GM23338 (cell line): ENCODE data around the gene BMPR2. TPM values are rescaled to one million over a fixed set of nuclear protein-coding genes. Genes with fewer than 3 reads are reported as not detected.
A peak's percentile ranks its signal among the peaks of the same experiment; 100 is the strongest.

Experiments
- ATAC-seq: fragments of 200-7000 bp; cut with Tn5 transposase; 3 replicates; pipeline ENCODE4 v1.9.1; 2020
- DNase-seq: peaks from one replicate; pipeline ENCODE4 v3.0.0-alpha.2; 2015; ENCODE audit warnings: low spot score
- H2AFZ ChIP-seq: fragments of 200-600 bp; sonication (generic); 2 replicates; pipeline ENCODE4 v1.8.0; 2016; ENCODE audit warnings: antibody characterized with exemption, mild to moderate bottlenecking, moderate library complexity
- H3F3A ChIP-seq: fragments of 200-600 bp; sonication (generic); replicated peaks from 2 replicates; pipeline ENCODE4 v1.8.0; 2017; ENCODE audit warnings: antibody characterized with exemption, mixed run types, low read depth
- H3K27ac ChIP-seq: fragments of 200-600 bp; sonication (generic); 2 replicates; pipeline ENCODE4 v1.6.1; 2016; ENCODE audit warnings: low read depth
- H3K27me3 ChIP-seq: fragments of 200-600 bp; sonication (generic); 2 replicates; pipeline ENCODE4 v1.8.0; 2016; ENCODE audit warnings: mild to moderate bottlenecking, mixed run types, moderate library complexity; ENCODE audit not compliant: insufficient read depth
- H3K36me3 ChIP-seq: fragments of 200-600 bp; sonication (generic); 2 replicates; pipeline ENCODE4 v1.8.0; 2016; ENCODE audit warnings: mild to moderate bottlenecking; ENCODE audit not compliant: insufficient read depth
- H3K4me1 ChIP-seq: fragments of 200-600 bp; sonication (generic); 2 replicates; pipeline ENCODE4 v1.8.0; 2016; ENCODE audit warnings: mild to moderate bottlenecking, moderate library complexity; ENCODE audit not compliant: insufficient read depth
- H3K4me2 ChIP-seq: fragments of 200-600 bp; sonication (generic); 2 replicates; pipeline ENCODE4 v1.7.1; 2017; ENCODE audit warnings: mixed run types
- H3K4me3 ChIP-seq: fragments of 200-600 bp; sonication (generic); 2 replicates; pipeline ENCODE4 v1.6.1; 2016; ENCODE audit warnings: mixed run types
- H3K79me2 ChIP-seq: fragments of 200-600 bp; sonication (generic); replicated peaks from 2 replicates; pipeline ENCODE4 v1.8.0; 2017; ENCODE audit warnings: mild to moderate bottlenecking; ENCODE audit not compliant: insufficient read depth
- H3K9me2 ChIP-seq: fragments of 200-600 bp; sonication (generic); 2 replicates; pipeline ENCODE4 v1.8.0; 2017; ENCODE audit not compliant: insufficient read depth
- H4K20me1 ChIP-seq: fragments of 200-600 bp; sonication (generic); replicated peaks from 2 replicates; pipeline ENCODE4 v1.8.0; 2017; ENCODE audit warnings: mild to moderate bottlenecking; ENCODE audit not compliant: insufficient read depth
- H3K27ac Mint-ChIP-seq: 2 replicates; pipeline ENCODE4 v1.8.0; 2020; ENCODE audit warnings: inconsistent platforms, mild to moderate bottlenecking, moderate library complexity, mixed read lengths
- H3K27me3 Mint-ChIP-seq: 3 replicates; pipeline ENCODE4 v1.8.0; 2022; ENCODE audit warnings: low read depth, mild to moderate bottlenecking, moderate library complexity, mixed read lengths, inconsistent platforms; ENCODE audit not compliant: insufficient read depth, poor library complexity
- H3K36me3 Mint-ChIP-seq: 3 replicates; pipeline ENCODE4 v1.8.0; 2021; ENCODE audit warnings: low read depth, mild to moderate bottlenecking, inconsistent platforms, moderate library complexity, mixed read lengths
- H3K4me1 Mint-ChIP-seq: 3 replicates; pipeline ENCODE4 v1.8.0; 2020; ENCODE audit warnings: mild to moderate bottlenecking, inconsistent platforms, mixed read lengths
- H3K4me3 Mint-ChIP-seq: 3 replicates; pipeline ENCODE4 v1.8.0; 2021; ENCODE audit warnings: moderate library complexity, mild to moderate bottlenecking, inconsistent platforms, mixed read lengths
- H3K9me3 Mint-ChIP-seq: 3 replicates; pipeline ENCODE4 v1.8.0; 2020; ENCODE audit warnings: moderate library complexity, mild to moderate bottlenecking, inconsistent platforms, mixed read lengths
- CTCF ChIP-seq, 2 experiments: fragments of 200-600 bp in 1 of 2; sonication (generic) in 1 of 2; conservative IDR thresholded peaks; 2 replicates each; pipeline versions ENCODE4 v1.5.1 to v1.6.1; 2016 to 2017; ENCODE audit warnings: antibody characterized with exemption in 2 of 2, low read depth in 2 of 2, mild to moderate bottlenecking in 2 of 2, moderate library complexity in 1 of 2
- EZH2phosphoT487 ChIP-seq: fragments of 200-600 bp; sonication (generic); IDR thresholded peaks from one replicate; pipeline ENCODE4 v1.8.1; 2018; ENCODE audit warnings: antibody characterized with exemption; ENCODE audit not compliant: unreplicated experiment
- NANOG ChIP-seq: IDR thresholded peaks from 2 replicates; pipeline ENCODE4 v1.6.1; 2016; ENCODE audit warnings: antibody characterized with exemption, borderline replicate concordance
- ZNF114 ChIP-seq: fragments of 250-450 bp; sonication (Bioruptor Pico); IDR thresholded peaks from 2 replicates; pipeline ENCODE4 v1.5.0; 2020; ENCODE audit warnings: mild to moderate bottlenecking, moderate library complexity
- polyA plus RNA-seq: library from polyadenylated mRNA; unstranded; fragments of >200 nt; fragmentation: Nextera tagmentation; extraction: Ambion mirVana; gene quantifications from 2 replicates; pipeline ENCODE4 v1.2.1, GENCODE V29; 2016
- total RNA-seq: library from RNA; depleted of rRNA; stranded (reverse); fragments of >200 nt; shearing (Covaris generic); gene quantifications from 2 replicates; pipeline ENCODE4 v1.2.3, GENCODE V29; 2014

Gene BMPR2
- total and polyA plus RNA-seq, 2 experiments from 2014 or later = 6.7 to 21.6 TPM

- Histone ChIP-seq H4K20me1 (no peaks in the 10 kb centered on the region), H3K27me3 (no peaks in the 10 kb centered on the region), H3K4me1 (peaks cover 17% of the 10 kb centered on the region), H2AFZ (no peak overlapping the region), H3K36me3 (no peaks in the 10 kb centered on the region), H3K4me3 (no peak overlapping the region), H3F3A (no peaks in the 10 kb centered on the region), H3K27ac (no peak overlapping the region), H3K4me2 (no peak overlapping the region), H3K9me2 (no peaks in the 10 kb centered on the region), H3K79me2 (no peaks in the 10 kb centered on the region; the same call in 1 of the 2 replicates)
- no peaks in the 10 kb centered on the region for H3K9me3 Mint-ChIP-seq
- peaks cover 4% of the 10 kb centered on the region for H3K27me3 Mint-ChIP-seq
- DNase-seq = peak; percentile 8
- no peak overlapping the region for H3K4me3 Mint-ChIP-seq
- peaks cover 20% of the 10 kb centered on the region for H3K4me1 Mint-ChIP-seq
- H3K36me3 Mint-ChIP-seq = no peaks in the 10 kb centered on the region
- peak; percentile 27 for ATAC-seq
- no peak overlapping the region for H3K27ac Mint-ChIP-seq
- TF ChIP-seq EZH2phosphoT487 (no peak), CTCF (conservative IDR thresholded peaks at IDR 0.05; ENCODE audit: low read depth in 2 of 2) (peak; percentile 17 to 29; a peak in 3 of 4 replicates)
Observed at GRCh38 chr2:202491514-202491913, 115.4 kb downstream of the BMPR2 start.

- ATAC-seq (peak; percentile 80), DNase-seq (peak; percentile 66)
- H3K36me3 ChIP-seq = no peaks in the 10 kb centered on the region
- H3K4me2 ChIP-seq = no peak overlapping the region
- Mint-ChIP-seq H3K27me3 (peaks cover 13% of the 10 kb centered on the region), H3K4me3 (no peak overlapping the region), H3K36me3 (no peaks in the 10 kb centered on the region), H3K4me1 (peaks cover 43% of the 10 kb centered on the region), H3K27ac (no peak overlapping the region), H3K9me3 (no peaks in the 10 kb centered on the region)
- H3K27ac ChIP-seq = peak overlapping the region; percentile 40; the same call in 1 of the 2 replicates
- H4K20me1 ChIP-seq = 0 out of 2 replicates have a peak, but pooled peaks cover 3% of the 10 kb centered on the region
- H3K4me1 ChIP-seq = peaks cover 36% of the 10 kb centered on the region
- no peaks in the 10 kb centered on the region for H3K9me2 ChIP-seq
- no peak overlapping the region for H3K4me3 ChIP-seq
- no peak for TF ChIP-seq NANOG
- no peak for TF ChIP-seq EZH2phosphoT487
- no peak for TF ChIP-seq ZNF114 (CRISPR knock-in tag)
- peak in 1 of 2 experiments; percentile 16; a peak in 1 of 4 replicates for TF ChIP-seq CTCF (conservative IDR thresholded peaks at IDR 0.05; ENCODE audit: low read depth in 2 of 2)
- H3K27me3 ChIP-seq = no peaks in the 10 kb centered on the region
- no peak overlapping the region for H2AFZ ChIP-seq
- no peaks in the 10 kb centered on the region; the same call in 1 of the 2 replicates for H3K79me2 ChIP-seq
- 0 out of 2 replicates have a peak, but pooled peaks cover 4% of the 10 kb centered on the region for H3F3A ChIP-seq
Observed at GRCh38 chr2:202494300-202495229, 118.4 kb downstream of the BMPR2 start.
